HG02870 (cell line): ENCODE data around the gene SFSWAP.
"Not testable (repeated sequence)": the region's sequence is repeated elsewhere in the genome, so short reads cannot be mapped to it uniquely, and the experiment has no call there.

Source experiments
- ATAC-seq: cut with Tn5 transposase; IDR thresholded peaks from one replicate; pipeline ENCODE4 v1.9.1; 2021; ENCODE audit warnings: mild to moderate bottlenecking, moderate library complexity; ENCODE audit not compliant: unreplicated experiment

The SFSWAP gene

GRCh38 chr12:131805421-131805820, 94.5 kb downstream of the SFSWAP start:
- ATAC-seq: no peak

- no peak for ATAC-seq
These were observed 95.8 kb downstream of the SFSWAP start for GRCh38 chr12:131806674-131807073.

GRCh38 chr12:131808744-131809371, 98.0 kb downstream of the SFSWAP start:
- ATAC-seq: peak; percentile 66

- ATAC-seq: not testable (repeated sequence)
These were observed 98.8 kb downstream of the SFSWAP start for GRCh38 chr12:131809476-131810254.

- ATAC-seq: no peak
These were observed 99.8 kb downstream of the SFSWAP start for GRCh38 chr12:131810726-131811125.

GRCh38 chr12:131815131-131815530, 104.2 kb downstream of the SFSWAP start:
- no peak for ATAC-seq

GRCh38 chr12:131816495-131816894, 105.6 kb downstream of the SFSWAP start:
- ATAC-seq: no peak

GRCh38 chr12:131817241-131817640, 106.4 kb downstream of the SFSWAP start:
- no peak for ATAC-seq

GRCh38 chr12:131818821-131819585, 108.1 kb downstream of the SFSWAP start:
- ATAC-seq: no peak

- ATAC-seq: no peak
These were observed 113.6 kb downstream of the SFSWAP start for GRCh38 chr12:131824450-131824849.

- no peak for ATAC-seq
These were observed 114.4 kb downstream of the SFSWAP start for GRCh38 chr12:131825146-131825892.

GRCh38 chr12:131826097-131826928, 115.4 kb downstream of the SFSWAP start:
- no peak for ATAC-seq

- no peak for ATAC-seq
These were observed 117.2 kb downstream of the SFSWAP start, which contains the start of gene MMP17 for GRCh38 chr12:131827961-131828534. TSS of gene MMP17 (plus strand) at chr12:131828393. CDS start at chr12:131828495, 102 bp downstream.

- no peak for ATAC-seq
These were observed 117.9 kb downstream of the SFSWAP start for GRCh38 chr12:131828671-131829355.

GRCh38 chr12:131829356-131829747, 118.5 kb downstream of the SFSWAP start:
- ATAC-seq: no peak

GRCh38 chr12:131829791-131830334, 119.0 kb downstream of the SFSWAP start:
- ATAC-seq: no peak

- ATAC-seq: no peak
These were observed 119.5 kb downstream of the SFSWAP start for GRCh38 chr12:131830335-131830913.

- ATAC-seq: no peak
These were observed 120.2 kb downstream of the SFSWAP start for GRCh38 chr12:131830914-131831571.
